ENCODE measurements around the gene ZNF613.
"Not testable (repeated sequence)": the region's sequence is repeated elsewhere in the genome, so short reads cannot be mapped to it uniquely, and the experiment has no call there.

The ZNF613 gene

DNA sequence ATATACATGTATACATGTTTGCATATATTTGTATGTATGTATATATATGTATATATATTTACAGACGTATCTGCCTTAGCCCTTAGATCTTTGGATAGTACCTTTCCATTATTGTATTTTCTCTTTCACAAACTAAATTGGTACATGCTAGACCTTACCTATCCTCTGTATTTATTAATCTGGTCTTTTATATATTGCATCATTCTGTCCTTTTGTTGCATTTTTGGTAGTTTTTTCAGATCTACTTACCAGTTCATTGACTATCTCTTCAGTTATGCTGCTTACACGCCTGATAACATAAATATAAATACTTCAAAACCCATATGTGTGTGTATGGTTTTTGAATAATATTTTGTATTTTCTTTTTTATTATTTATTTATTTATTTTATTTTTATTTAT is 11.7 kb downstream of the ZNF613 start:
- in situ Hi-C loops (cut with MboI; ENCODE audit: low sequenced_read_pairs) = no loop called here

DNA sequence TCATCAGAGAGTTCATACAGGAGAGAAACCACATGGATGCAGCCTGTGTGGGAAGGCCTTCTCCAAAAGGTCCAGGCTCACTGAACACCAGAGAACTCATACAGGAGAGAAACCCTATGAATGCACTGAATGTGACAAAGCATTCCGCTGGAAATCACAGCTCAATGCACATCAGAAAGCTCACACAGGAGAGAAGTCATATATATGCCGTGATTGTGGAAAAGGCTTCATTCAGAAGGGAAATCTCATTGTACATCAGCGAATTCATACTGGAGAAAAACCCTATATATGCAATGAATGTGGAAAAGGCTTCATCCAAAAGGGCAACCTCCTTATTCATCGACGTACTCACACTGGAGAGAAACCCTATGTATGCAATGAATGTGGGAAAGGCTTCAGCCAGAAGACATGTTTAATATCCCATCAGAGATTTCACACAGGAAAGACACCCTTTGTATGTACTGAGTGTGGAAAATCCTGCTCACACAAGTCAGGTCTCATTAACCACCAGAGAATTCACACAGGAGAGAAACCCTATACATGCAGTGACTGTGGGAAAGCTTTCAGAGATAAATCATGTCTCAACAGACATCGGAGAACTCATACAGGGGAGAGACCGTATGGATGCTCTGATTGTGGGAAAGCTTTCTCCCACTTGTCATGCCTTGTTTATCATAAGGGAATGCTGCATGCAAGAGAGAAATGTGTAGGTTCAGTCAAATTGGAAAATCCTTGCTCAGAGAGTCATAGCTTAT is 17.7 kb downstream of the ZNF613 start:
- in situ Hi-C loops (cut with MboI; ENCODE audit: low sequenced_read_pairs) = no loop called here

DNA sequence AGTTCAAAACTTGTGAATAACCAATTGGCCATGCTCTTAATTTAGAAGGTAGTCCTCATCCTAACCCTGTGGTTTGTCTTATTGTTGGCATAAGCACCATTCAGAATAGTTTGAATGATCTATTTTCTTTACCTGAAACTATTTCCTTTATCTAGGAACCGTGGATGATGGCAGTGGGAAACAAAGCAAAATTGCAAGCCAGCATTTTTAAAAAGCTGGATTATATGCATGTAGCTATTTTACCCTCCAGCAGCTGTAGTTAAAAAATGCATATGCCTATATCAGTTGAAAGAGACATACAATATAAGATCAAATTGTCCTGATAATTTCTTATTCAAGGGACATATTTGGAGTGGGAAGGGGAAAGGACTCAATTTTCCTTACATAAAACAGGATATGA is 19.3 kb downstream of the ZNF613 start:
- in situ Hi-C loops (cut with MboI; ENCODE audit: low sequenced_read_pairs) = no loop called here

DNA sequence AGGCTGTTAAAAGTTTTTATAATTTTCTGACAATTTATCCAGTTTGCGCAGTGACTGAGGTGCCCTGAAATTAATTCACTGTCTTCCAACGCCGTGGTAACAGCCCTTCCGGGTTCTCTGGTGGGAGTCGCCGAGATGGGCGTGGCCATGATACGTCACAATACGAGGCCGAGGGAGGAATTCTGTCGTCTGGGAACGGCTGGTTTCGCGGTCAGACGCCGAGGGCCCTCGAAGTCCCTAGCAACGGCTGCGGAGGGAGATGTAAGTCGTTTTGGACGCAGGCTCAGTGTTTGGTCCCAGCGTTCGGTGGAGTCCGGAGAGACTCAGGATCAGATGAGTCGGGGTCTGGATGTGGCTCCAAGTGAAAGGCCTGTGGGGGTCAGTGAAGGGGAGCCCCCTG is 21.7 kb downstream of the ZNF613 start:
- in situ Hi-C loops (cut with MboI; ENCODE audit: low sequenced_read_pairs) = no loop called here

- in situ Hi-C loops (cut with MboI; ENCODE audit: low sequenced_read_pairs) = not testable (repeated sequence)
These were observed 30.6 kb downstream of the ZNF613 start for GRCh38 chr19:51957846-51958245.

DNA sequence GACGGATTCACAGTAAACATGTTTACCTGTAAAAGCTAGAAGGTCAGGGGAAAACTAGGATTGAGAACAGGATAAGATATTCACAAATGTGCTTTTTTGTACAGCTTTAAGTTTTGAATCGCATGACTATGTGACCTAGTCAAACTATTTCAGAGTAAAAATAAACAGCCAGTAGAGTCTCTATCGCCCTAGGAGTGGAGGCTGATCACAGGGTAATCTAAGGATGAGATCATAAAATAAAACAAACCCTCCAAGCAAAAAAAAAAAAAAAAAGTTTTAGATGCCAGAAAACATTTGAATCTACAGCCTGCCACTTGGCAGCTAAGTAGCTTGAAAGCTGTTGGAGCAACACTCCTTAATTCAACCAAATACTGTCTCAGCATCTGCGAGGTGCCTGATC is 32.5 kb downstream of the ZNF613 start:
- in situ Hi-C loops (cut with MboI; ENCODE audit: low sequenced_read_pairs) = no loop called here

- in situ Hi-C loops (cut with MboI; ENCODE audit: low sequenced_read_pairs) = not testable (repeated sequence)
These were observed 33.5 kb downstream of the ZNF613 start for GRCh38 chr19:51960621-51961233.

- in situ Hi-C loops (cut with MboI; ENCODE audit: low sequenced_read_pairs) = no loop called here
These were observed 38.3 kb downstream of the ZNF613 start for GRCh38 chr19:51965583-51965982.

- in situ Hi-C loops (cut with MboI; ENCODE audit: low sequenced_read_pairs) = no loop called here
These were observed 43.4 kb downstream of the ZNF613 start for GRCh38 chr19:51970718-51971117.

- in situ Hi-C loops (cut with MboI; ENCODE audit: low sequenced_read_pairs) = no loop called here
These were observed 44.4 kb downstream of the ZNF613 start for GRCh38 chr19:51971624-51972023.

DNA sequence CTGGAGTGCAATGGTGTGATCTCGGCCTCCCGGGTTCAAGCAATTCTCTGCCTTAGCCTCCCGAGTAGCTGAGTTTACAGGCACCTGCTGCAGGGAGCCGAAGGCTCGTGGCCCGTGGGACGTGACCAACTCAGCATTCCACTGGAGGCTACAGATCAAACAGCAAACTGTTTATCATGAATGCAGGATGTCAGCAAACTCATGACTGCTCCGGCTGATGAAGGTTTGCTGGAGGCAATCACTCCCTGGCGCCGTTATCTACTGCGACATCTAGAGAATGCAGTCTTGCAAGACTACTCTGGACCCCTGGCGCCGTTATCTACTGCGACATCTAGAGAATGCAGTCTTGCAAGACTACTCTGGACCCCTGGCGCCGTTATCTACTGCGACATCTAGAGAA is 48.5 kb downstream of the ZNF613 start:
- in situ Hi-C loops (cut with MboI; ENCODE audit: low sequenced_read_pairs) = not testable (repeated sequence)

GRCh38 chr19:51976852-51977251 is 49.6 kb downstream of the ZNF613 start:
- in situ Hi-C loops (cut with MboI; ENCODE audit: low sequenced_read_pairs) = no loop called here

GRCh38 chr19:51977346-51977745 is 50.1 kb downstream of the ZNF613 start:
- in situ Hi-C loops (cut with MboI; ENCODE audit: low sequenced_read_pairs) = no loop called here

GRCh38 chr19:51978882-51979281 is 51.6 kb downstream of the ZNF613 start:
- in situ Hi-C loops (cut with MboI; ENCODE audit: low sequenced_read_pairs) = no loop called here

GRCh38 chr19:51980116-51980736 is 53.0 kb downstream of the ZNF613 start:
- in situ Hi-C loops (cut with MboI; ENCODE audit: low sequenced_read_pairs) = no loop called here

GRCh38 chr19:51980926-51981325 is 53.7 kb downstream of the ZNF613 start:
- in situ Hi-C loops (cut with MboI; ENCODE audit: low sequenced_read_pairs) = not testable (repeated sequence)

DNA sequence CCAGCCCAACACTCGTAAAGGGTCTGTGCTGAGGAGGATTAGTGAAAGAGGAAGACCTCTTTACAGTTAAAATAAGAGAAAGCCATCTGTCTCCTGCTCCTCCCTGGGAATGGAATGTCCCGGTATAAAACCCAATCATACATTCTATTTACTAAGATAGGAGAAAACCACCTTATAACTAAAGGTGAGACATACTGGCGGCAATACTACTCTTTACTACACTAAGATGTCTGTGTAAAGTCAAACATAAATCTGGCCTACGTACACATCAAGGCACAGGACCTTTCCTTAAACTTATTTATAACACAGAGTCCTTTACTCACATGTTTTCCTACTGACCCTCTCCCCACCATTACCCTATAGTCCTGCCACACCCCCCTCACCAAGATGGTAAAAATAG is 56.1 kb downstream of the ZNF613 start:
- in situ Hi-C loops (cut with MboI; ENCODE audit: low sequenced_read_pairs) = no loop called here

- in situ Hi-C loops (cut with MboI; ENCODE audit: low sequenced_read_pairs) = no loop called here
These were observed 59.3 kb downstream of the ZNF613 start, which contains the start of gene ZNF350 for GRCh38 chr19:51986309-51987291. Gene ZNF350, minus strand, starts transcription at chr19:51986840. Its CDS starts 12,480 bp downstream, at chr19:51974360.

DNA sequence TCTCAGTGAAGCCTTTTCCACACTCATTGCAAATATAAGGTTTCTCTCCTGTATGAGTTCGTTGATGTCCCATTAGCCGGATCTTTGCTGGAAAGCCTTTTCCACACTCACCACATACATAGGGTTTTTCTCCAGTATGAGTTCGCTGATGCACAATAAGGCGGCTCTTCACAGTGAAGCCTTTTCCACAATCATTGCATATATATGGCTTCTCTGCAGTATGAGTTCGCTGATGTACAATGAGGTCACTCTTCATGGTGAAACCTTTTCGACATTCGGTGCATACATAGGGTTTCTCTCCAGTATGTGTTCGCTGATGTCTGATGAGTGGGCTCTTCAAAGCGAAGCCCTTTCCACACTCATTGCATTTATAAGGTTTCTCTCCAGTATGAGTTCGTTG is 66.2 kb downstream of the ZNF613 start:
- in situ Hi-C loops (cut with MboI; ENCODE audit: low sequenced_read_pairs) = no loop called here

GRCh38 chr19:51994048-51994644 is 66.9 kb downstream of the ZNF613 start:
- in situ Hi-C loops (cut with MboI; ENCODE audit: low sequenced_read_pairs) = no loop called here

Data from HL-60/S4 (cell line).